NOMO-1 treated with DMSO at 0.1 percent for 48 hours (cell line): ENCODE data around the gene UNCX.
"Not testable (repeated sequence)": the region's sequence is repeated elsewhere in the genome, so short reads cannot be mapped to it uniquely, and the experiment has no call there.

Experiments
- DNase-seq: peaks from one replicate; lab custom pipeline; 2025; ENCODE audit not compliant: unreplicated experiment; lab: John Stamatoyannopoulos, UW

The UNCX gene

GRCh38 chr7:1274121-1274875 is 41.6 kb downstream of the UNCX start:
- DNase-seq = no peak

DNA sequence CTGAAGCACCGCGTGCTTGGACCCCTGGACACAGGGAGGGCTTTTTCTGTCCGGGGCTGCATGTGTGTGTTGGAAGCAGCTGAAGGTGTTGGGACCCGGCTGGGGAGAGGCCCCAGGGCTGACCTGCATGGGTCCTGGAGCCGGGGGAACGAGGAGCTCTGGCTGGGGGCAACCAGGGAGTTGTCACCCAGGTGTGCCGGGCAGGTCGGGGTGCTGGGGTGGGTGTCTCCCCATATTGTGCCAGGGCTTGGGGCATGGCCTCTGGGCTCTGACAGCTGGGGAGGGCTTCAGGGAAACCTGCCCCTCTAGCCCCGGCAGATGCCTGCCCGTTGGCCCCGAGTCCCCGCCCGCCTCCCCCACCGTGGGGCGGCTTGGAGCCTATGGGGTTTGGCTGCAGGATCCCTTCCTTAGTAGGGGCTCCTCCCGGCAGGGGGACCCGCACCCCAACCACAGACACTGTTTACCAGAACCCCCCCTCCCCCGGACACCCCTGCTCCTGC is 42.3 kb downstream of the UNCX start:
- no peak for DNase-seq

DNA sequence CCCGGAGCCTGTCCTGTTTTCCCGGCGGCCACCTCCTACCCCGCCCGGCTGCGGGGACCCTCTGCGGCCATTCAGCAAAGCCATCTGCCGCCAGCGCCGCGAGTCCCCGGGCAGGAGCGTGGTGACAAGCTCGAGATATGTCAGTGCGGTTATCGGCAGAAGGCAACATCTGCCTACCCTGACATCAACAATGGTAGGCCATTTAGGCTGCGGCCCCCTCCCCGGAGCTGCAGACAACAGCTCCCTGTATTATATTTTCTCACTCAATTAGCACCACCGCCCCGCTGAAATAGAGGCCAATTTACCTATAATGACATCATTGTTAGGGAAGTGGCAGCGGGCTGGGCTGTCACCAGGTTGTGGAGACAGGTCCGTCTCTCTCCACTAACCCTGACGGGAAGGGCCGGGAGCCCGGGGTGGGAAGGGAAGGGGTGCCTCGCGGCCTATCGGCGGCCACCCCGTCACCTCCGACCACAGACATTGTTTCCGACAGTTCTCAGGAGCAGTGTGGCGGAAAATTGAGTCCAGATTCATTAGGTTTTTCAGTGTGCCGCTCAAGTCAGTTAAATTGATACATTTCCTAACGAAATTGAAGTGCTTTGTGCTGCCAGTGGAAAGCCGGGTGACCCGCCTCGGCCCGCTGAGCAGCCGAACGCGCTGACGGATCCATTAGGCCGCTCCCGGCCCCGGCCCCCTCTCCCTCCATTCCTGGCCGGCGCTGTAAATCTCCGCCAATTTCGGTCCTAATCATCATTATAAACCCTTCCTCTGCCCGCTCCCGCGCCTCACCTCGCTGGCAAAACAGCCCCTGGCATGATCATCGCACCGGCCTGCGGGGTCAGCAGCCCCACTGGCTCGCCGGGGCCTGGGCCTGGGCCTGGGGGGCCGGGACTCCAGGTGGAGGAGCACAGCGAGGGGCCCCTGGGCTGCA is 43.0 kb downstream of the UNCX start:
- DNase-seq = no peak

- DNase-seq = no peak
Observed at GRCh38 chr7:1276626-1277175, 44.0 kb downstream of the UNCX start.

DNA sequence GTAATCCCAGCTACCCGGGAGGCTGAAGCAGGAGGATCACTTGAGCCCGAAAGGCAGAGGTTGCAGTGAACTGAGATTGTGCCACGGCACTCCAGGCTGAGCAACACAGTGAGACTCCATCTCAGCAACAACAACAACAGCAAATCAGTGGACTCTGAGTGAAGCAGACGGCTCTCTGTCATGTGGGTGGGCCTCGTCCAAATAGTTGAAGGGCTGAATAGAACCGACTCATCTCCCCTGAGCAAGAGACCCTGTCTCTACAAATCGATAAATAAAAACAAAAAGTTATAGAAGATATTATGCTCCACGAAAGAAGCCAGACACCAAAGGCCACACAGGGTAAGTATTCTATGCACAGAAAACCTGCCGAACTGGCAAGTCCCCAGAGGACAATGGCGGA is 45.9 kb downstream of the UNCX start:
- no peak for DNase-seq

DNA sequence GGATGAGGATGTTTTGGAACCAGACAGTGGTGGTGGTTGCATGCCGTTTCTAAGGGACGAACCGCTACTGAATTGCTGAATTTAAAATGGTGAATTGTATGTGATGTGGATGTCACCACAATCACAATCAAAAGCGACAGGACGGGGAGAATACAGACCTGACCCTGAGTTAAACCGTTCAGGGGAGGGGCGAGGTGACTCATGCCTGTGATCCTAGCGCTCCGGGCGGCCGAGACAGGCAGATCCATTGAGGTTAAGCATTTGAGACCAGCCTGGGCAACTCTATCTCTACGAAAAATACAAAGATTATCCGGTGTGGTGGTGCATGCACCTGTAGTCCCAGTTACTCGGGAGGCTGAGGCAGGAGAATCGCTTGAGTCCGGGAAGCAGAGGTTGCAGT is 46.4 kb downstream of the UNCX start:
- no peak for DNase-seq

DNA sequence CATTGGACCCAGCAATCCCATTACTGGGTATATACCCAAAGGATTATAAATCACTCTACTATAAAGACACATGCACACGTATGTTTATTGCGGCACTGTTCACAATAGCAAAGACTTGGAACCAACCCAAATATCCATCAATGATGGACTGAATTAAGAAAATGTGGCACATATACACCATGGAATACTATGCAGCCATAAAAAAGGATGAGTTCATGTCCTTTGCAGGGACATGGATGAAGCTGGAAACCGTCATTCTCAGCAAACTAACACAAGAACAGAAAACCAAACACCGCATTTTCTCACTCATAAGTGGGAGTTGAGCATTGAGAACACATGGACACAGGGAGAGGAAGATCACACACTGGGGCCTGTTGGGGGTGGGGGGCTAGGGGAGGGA is 47.2 kb downstream of the UNCX start:
- DNase-seq = not testable (repeated sequence)

DNA sequence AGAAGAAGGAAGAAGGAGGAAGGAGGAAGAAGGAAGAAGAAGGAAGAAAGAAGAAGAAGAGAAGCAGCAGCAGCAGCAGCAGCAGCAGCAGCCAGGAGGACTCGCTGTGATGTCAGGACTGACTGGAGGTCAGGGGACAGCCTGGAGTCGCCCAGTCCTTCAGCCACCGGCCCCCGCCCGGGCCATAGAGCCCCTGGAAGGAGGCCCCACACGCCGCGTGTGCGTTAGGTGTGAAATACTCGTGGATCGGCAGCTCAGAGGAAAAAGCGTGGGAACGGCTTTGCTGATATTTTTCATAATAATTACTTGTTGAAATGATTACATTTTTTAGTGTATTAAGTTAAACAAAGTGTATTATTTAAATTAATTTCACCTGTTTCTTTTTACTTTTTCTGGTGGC is 48.4 kb downstream of the UNCX start:
- DNase-seq = no peak

DNA sequence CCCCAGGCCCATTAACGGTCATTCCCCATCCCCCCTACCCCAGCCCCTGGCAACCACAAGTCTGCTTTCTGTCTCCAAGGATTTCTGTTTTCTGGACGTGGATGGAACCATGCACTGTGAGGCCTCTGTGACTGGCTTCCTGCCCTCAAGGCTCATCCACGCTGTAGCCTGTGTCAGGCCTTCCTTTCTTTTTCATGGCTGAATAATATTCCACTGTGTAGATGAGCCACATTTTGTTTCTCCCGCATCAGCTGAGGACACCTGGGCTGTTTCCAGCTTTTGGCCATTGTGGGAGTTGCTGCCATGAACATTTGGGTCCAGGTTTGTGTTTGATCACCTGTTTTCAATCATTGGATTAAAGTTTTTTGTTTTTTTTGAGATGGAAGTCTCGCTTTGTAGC is 50.0 kb downstream of the UNCX start:
- DNase-seq = no peak

- no peak for DNase-seq
Observed at GRCh38 chr7:1283337-1283736, 50.7 kb downstream of the UNCX start.

DNA sequence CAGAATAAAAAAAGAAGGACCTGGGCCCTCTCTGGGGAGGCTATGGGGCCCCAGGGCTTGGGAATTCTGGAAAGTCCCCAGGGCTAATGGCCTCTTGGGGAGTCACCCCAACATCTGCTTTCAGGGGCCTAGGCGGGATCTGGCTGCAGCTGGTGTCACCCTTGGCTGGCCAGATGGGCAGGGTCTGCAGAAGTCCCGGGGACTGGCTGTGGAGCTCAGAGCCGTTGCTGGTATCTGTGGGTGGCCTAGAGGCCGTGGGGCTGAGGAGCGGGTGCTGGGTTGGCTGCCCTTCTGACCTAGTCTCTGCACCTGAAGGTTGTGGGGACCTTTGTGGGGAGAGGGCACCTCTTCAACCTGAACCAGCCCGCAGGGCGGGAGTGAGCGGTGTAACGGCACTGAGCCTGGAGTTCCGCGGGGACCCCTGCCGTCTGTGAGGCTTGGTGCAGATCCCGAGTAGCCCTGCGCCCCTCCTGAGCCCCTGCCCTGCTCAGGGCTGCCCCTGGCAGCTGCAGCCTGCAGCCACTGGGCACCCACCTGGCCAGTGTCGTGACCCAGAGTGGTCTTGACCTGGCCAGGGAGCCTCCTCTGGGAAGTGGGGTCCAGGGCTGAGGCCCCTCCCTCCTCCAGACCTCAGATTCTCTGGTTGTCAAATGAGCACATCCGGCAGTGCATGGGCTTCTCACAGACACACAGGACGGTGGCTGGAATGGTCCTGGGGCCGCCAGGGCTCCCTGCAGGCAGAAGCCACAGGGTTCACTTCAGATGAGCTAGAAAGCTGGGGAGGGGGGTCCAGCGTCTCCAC is 51.5 kb downstream of the UNCX start:
- no peak for DNase-seq

DNA sequence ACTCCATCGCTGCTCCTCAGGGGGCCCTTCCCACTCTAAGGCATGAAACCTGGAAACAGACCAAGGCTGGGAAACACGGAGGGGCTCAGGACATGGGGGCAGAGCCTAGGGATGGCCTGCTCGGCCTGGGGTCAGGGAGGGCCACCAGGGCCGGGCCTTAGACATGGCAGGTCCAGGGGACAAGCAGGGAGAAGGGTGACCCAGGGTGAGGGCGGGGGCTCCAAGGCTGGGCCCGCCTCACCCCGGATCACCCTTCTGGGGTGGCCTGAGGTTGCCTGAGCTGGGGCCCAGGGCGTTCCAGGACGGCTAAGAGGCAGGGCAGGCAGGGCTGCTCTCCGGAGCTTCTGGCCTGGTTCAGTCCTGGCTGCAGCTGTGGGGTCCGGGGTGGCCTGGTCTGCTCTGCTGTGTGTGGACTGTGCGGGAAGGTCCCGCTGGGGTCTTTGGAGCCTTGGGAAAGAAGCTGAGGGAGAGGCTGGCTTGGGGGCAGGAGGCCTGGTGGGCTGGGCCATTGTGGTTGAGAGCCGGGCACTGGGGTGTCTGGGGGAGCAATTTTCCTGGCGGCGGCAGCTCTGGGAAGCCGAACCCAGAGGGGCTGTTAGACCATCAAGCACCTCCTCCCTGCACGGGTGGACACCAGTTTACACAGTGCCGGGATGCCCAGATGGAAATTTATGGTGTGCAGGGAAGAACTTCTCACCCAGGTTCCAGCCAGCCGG is 52.2 kb downstream of the UNCX start:
- DNase-seq = no peak

GRCh38 chr7:1285556-1286301 is 53.1 kb downstream of the UNCX start:
- no peak for DNase-seq
